Stimulated activated effector memory CD8-positive, alpha-beta T cell treated with anti-CD3 and anti-CD28 coated beads, Interleukin-12 subunit alpha, Interleukin-12 subunit beta, amount 100 ng/mL, for 72 hours (primary cell): Measurements from ENCODE around the gene GEMIN2.
"Not testable (repeated sequence)": the region's sequence is repeated elsewhere in the genome, so short reads cannot be mapped to it uniquely, and the experiment has no call there.

Experiments
- ATAC-seq: fragments of 150-1000 bp; cut with Tn5 transposase; 2 replicates; pipeline ENCODE4 v1.10.0; 2021
- DNase-seq, 2 donors: peaks; one replicate each; pipeline ENCODE4 v3.0.0; 2021 to 2022; ENCODE audit warnings: low spot score in 2 of 2
- H3K27ac Mint-ChIP-seq: one replicate; pipeline ENCODE4 v1.8.0; 2022; ENCODE audit warnings: mild to moderate bottlenecking, mixed read lengths
- H3K36me3 Mint-ChIP-seq: one replicate; pipeline ENCODE4 v1.8.0; 2022; ENCODE audit warnings: mild to moderate bottlenecking, mixed read lengths
- H3K4me1 Mint-ChIP-seq: one replicate; pipeline ENCODE4 v1.8.0; 2022; ENCODE audit warnings: mixed read lengths
- H3K4me3 Mint-ChIP-seq: one replicate; pipeline ENCODE4 v1.8.0; 2022; ENCODE audit warnings: mild to moderate bottlenecking, mixed read lengths
- H3K9me3 Mint-ChIP-seq: one replicate; pipeline ENCODE4 v1.8.0; 2022; ENCODE audit warnings: mixed read lengths

GEMIN2 gene

GRCh38 chr14:39181026-39181692 is 67.0 kb downstream of the GEMIN2 start:
- ATAC-seq (peak; percentile 24), DNase-seq (peak in 1 of 2 donors; percentile 43)
- H3K9me3 Mint-ChIP-seq, result no peaks in the 10 kb centered on the region
- peaks cover 5% of the 10 kb centered on the region for H3K36me3 Mint-ChIP-seq
- H3K4me3 Mint-ChIP-seq, result no peak overlapping the region
- H3K27ac Mint-ChIP-seq, result no peak overlapping the region
- peaks cover 23% of the 10 kb centered on the region for H3K4me1 Mint-ChIP-seq

- no peak for ATAC-seq
- no peak for DNase-seq
- Mint-ChIP-seq H3K4me3 (no peak overlapping the region), H3K36me3 (peaks cover 10% of the 10 kb centered on the region), H3K9me3 (no peaks in the 10 kb centered on the region), H3K27ac (no peak overlapping the region), H3K4me1 (peaks cover 19% of the 10 kb centered on the region)
Observed at GRCh38 chr14:39181693-39182047, 67.5 kb downstream of the GEMIN2 start.

- Mint-ChIP-seq H3K4me3 (no peak overlapping the region), H3K9me3 (no peaks in the 10 kb centered on the region), H3K36me3 (peaks cover 20% of the 10 kb centered on the region), H3K27ac (peak overlapping the region; percentile 24), H3K4me1 (peaks cover 17% of the 10 kb centered on the region)
- DNase-seq (peak in 1 of 2 donors; percentile 20), ATAC-seq (no peak)
Observed at GRCh38 chr14:39182770-39183684, 68.9 kb downstream of the GEMIN2 start.

- peaks cover 22% of the 10 kb centered on the region for H3K4me1 Mint-ChIP-seq
- ATAC-seq, H3K9me3 Mint-ChIP-seq, H3K4me3 Mint-ChIP-seq: not testable (repeated sequence)
- peaks cover 20% of the 10 kb centered on the region for H3K36me3 Mint-ChIP-seq
- peak overlapping the region; percentile 24 for H3K27ac Mint-ChIP-seq
- peak in 1 of 2 donors; percentile 30 for DNase-seq
Observed at GRCh38 chr14:39183685-39184003, 69.5 kb downstream of the GEMIN2 start.

- Mint-ChIP-seq H3K4me3 (no peak overlapping the region), H3K27ac (peak overlapping the region; percentile 35), H3K9me3 (no peaks in the 10 kb centered on the region), H3K36me3 (peaks cover 20% of the 10 kb centered on the region), H3K4me1 (peaks cover 13% of the 10 kb centered on the region)
- no peak for ATAC-seq
- peak in 1 of 2 donors; percentile 42 for DNase-seq
Observed at GRCh38 chr14:39184628-39185255, 70.6 kb downstream of the GEMIN2 start.

- ATAC-seq, result no peak
- H3K27ac Mint-ChIP-seq, result peak overlapping the region; percentile 35
Observed at GRCh38 chr14:39185256-39186049, 71.3 kb downstream of the GEMIN2 start.

More at GRCh38 chr14:39185256-39186049, 71.3 kb downstream of the GEMIN2 start:
- H3K4me3 Mint-ChIP-seq, result no peak overlapping the region
- peaks cover 20% of the 10 kb centered on the region for H3K36me3 Mint-ChIP-seq
- H3K9me3 Mint-ChIP-seq, result no peaks in the 10 kb centered on the region
- DNase-seq, result no peak
- peaks cover 13% of the 10 kb centered on the region for H3K4me1 Mint-ChIP-seq
